HG03064 (cell line): ENCODE results near the gene ZNF48.
"Not testable (repeated sequence)": the region's sequence is repeated elsewhere in the genome, so short reads cannot be mapped to it uniquely, and the experiment has no call there.

ENCODE experiments used
- ATAC-seq: cut with Tn5 transposase; IDR thresholded peaks from one replicate; pipeline ENCODE4 v1.9.1; 2021; ENCODE audit warnings: low read depth; ENCODE audit not compliant: unreplicated experiment

The ZNF48 gene

DNA sequence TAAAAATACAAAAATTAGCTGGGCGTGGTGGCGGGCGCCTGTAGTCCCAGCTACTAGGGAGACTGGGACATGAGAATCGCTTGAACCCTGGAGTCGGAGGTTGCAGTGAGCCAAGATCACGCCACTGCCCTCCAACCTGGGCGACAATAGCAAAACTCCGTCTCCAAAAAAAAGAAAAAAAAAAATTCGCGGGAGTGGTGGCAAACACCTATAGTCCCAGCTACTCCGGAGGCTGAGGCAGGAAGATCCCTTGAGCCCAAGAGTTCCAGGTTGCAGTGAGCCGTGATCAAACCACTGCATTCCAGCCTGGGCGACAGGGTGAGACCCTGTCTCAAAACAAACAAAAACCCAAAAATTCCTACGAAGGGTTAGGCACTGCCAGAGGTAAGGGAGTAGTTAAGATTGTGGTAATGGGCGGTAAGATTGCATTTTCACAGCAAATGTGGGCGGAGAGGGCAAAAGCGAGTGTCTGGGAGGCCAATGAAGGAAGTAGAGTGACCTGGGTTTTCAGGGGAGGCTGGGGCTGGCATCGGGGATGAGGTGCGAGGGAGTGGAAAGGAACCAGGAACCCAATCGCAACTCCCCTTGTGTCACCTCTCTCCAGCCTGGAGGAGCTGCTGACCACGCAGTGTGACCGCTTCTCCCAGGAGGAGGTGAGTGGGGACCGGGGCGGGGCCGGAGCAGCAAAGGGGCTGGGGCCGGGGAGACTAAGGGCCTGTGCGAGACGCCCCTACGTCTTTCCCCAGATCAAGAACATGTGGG is 18.0 kb upstream of the ZNF48 start:
- no peak for ATAC-seq

DNA sequence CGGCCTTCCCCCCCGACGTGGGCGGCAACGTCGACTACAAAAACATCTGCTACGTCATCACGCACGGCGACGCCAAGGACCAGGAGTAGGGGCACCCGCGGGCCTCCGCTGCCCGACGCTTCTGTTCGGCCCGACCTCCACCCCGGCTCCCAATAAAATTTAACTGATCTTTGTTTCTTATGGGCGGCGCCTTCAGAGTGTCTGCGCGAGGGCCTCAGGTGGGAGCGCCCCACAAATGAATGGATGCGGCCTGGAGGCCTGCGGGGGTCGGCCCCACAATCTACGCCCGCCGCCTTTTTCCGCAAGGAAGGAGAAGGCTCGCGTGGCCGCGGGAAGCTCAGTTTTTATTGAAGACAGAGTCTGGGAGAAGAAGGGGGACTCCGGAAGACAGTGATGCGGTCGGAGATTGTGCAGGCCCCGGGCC is 17.4 kb upstream of the ZNF48 start:
- ATAC-seq, result no peak

DNA sequence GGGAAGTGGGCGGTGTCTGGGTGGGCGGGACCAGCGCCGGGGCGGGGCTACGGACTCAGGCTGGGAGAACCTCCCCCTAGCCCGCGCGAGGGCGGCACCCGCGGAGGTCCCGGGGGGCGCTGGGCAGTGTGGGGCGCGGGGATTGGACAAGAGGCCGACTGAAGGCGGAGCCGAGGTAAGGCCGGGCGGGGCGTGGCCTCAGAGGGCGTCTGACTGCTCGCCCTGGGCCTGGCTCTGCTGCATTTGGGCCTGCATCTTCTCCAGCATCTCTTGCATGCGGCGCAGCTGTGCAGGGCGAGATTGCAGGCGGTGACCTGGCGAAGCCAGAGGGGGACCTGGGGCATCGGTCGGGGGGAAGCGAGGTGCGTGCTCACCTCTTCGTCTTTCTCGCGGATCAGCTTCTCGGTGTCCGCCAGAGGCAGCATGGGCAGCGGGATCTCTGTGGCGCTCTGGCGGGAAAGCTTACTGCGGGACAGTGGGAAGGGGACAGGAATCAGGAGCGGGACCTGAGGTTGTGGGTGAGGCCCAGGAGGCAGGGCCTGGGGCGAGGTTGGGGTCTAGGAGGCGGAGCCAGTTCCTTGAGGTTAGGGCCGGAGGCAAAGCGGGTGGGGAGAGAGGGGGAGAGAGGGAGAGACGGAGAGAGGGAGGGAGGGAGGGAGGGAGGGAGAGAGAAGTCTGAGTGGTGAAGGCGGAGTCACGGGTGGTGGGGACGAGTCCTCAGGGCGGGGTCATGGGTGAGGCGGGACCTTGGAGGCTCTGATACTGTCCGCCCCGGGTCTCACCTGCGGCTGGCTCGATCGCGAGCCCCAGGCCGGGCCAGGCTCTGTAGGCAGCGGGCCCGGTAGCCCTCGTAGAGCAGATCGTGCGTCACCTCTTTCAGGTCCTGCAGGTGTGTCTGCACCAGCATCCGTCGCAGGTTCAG is 16.7 kb upstream of the ZNF48 start:
- peak; percentile 80 for ATAC-seq

DNA sequence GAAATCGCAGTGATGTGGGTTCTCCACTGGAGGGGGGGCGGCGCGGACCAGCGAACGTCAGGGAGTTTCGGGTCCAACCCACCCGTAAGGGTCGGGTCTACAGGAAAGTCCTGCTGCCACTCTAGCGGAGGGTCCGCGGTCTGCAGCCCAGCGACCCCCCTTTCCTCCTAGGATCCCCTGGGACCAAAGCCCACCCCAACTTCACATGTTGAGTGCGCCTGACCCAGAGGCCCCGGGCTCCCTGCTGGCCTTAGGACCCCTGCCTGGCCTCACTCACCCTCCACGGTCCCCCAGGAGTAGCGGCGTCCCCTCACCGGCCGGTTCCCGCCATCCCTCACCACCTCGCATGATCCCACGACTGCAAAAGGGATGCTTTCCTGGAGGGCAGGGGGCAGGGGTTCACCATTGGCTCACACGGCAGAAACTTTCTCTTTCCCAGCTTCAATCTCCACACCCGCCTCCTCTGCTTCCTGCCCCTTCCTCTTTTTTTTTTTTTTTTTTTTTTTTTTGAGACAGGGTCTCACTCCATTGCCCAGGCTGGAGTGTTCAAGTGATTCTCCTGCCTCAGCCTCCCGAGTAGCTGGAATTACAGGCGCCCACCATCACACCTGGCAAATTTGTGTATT is 15.9 kb upstream of the ZNF48 start:
- ATAC-seq, result no peak

DNA sequence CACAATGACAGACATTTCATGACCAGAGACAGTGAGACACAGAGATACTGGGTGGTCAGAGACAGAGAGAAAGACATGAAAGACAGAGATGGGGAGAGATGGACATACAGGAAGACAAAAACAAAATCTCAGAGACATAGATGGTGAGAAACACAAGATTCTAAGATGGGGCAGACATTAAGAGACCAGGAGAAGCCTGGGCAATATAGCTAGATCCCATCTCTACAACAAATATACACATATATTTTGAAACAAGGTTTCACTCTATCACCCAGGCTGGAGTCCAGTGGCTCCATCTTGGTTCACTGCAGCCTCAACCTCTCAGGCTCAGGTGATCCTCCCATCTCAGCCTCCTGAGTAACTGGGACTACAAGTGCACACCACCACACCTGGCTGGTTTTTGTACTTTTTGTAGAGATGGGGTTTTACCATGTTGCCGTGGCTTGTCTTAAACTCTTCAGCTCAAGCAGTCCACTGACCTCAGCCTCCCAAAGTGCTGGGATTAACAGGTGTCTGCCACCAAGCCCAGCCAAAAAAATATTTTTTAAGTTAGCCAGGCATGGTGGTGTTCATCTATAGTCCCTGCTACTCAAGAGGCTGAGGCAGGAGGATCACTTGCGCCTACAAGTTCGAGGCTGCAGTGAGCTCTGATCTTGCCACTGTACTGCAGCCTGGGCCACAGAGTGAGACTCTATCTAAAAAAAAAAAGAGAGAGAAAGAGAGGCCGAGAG is 15.0 kb upstream of the ZNF48 start:
- ATAC-seq, result no peak

DNA sequence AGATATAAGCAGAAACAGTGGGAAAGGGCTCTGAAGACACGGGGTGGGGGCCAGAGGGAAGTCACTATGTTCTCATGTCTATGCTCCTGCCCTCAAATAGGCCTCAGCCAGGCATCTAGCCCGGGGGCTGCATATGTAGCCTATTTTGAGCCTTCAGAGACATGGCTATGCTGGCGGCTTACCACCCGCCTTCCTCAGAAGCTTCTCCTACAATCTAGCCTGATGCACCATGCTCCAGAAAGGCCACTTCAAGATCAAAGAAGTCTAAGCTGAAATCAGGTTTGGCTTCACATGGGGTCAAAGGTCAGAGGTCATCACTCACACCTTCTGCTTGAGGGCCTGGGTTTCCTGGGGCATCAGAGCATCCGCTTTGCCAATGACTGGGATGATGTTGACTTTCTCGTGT is 14.4 kb upstream of the ZNF48 start:
- ATAC-seq, result no peak

DNA sequence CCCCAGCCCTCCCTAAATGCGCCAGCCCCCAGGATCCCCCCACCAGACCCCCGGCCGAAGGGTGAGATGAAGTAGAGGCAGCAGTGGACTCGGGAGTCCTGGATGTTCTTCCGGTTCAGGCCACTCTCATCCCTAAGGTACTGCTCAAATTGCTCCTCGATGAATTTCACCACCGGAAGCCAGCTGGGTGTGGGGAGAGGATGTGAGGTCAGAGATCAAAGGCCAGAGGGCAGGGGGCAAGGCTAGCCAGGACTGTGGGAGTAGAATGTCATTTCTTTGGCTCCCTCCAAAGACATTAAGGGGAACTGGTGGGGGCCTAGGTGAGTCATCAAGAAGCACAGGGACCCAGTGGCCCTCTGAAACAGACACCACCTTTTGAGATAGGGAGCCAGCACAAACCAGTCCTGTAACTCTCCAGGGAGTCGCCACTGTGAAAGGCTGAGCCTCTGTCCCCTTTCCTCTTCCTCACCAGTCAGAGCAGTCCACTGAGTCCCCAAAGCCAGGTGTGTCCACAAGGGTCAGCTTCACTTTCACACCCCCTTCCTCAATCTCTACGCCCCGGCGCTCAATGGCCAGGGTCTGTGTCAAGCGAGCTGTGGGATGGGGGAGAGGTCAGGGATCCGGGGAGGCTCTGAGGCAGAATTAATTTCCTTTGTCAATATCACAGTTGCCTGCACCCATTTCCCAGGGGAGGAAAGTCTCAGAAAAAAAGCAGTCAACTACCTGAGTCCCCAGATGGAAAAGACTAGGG is 13.8 kb upstream of the ZNF48 start:
- no peak for ATAC-seq

DNA sequence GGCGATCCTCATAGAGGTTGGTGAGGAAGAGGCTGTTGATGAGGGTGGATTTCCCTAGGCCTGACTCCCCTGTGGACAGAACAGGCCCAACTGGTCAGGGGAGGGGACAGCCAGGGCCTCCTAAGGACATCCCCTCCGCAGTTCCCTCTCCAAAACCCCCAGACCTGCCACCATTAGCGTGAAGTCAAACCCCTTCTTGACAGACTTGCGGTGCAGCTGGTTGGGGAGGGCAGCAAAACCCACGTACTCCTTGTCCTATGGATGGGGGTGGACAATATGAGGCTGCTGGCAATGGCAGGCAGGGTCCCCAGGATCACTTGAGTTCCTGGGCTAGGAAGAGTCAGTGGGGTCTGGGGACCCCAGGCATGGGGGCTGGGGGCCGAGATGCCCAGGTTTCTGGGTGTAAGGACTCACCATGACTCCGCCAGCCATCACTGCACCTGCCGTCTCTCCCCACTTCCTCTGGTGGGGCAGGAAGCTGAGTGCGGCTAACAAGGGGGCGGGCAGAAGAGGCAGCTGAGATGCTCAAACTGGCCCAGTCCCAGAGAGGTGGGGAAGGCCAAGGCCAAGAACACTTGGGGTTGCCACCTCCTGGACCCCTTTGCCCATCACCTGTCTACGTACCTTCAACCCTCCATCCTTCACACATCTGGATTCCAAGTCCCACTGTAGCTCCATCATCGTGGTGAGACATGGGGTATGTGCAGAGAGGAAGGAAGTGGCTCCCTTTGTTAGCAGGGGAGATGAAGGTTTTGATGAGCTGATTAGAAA is 12.9 kb upstream of the ZNF48 start, which contains the start of gene SEPTIN1:
Gene SEPTIN1, minus strand, starts transcription at position 451 of the 771 bp plus-strand sequence. Its CDS starts 19 bp downstream, at position 432.
- no peak for ATAC-seq

DNA sequence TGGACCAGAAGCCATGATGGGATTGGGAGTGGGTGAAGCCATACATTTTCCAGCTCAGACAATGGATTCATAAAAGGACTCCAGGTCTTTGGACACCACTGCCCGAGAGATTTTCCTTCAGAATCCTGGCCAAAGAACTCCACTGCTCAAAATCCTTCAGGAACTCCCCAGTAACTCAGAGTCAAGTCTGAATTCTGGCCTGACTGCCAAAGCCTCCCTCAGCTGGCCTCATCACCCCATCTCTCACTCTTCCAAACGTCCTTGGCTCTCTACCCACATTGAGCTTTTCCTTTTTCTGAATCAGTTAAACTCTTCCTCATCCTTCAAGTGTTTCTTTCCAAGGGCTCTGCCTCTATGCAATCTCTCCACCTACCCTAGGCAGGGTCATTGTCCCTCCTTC is 11.7 kb upstream of the ZNF48 start:
- no peak for ATAC-seq

DNA sequence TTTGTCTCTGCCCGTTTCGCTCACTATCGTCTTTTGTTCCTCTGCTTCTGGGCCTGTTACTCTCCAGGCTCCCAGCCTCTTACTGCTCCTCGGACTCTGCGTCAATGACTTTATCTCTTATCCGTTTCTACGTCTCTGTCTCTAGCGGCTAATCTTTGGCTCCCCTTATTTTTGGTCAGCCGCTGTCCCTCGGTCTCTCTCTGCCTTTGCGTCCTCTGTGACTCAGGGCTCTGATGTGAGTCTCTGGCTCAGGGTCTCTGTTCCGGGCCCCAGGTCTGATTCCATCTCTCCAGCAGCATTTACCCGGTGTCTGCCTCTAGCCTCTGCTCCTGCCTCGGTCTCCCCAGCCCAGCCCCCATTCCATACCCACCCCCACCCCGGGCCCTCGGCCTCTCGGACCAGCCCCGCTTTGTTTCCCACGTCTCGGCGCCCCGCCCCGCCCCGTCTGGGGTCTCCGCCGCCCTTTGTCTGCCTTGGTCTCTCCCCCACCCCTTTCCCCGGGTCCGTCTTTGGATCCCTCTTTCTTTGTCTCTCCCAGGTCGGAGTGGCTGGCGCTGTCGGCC is 547 bp upstream of the ZNF48 start:
- ATAC-seq, result no peak

DNA sequence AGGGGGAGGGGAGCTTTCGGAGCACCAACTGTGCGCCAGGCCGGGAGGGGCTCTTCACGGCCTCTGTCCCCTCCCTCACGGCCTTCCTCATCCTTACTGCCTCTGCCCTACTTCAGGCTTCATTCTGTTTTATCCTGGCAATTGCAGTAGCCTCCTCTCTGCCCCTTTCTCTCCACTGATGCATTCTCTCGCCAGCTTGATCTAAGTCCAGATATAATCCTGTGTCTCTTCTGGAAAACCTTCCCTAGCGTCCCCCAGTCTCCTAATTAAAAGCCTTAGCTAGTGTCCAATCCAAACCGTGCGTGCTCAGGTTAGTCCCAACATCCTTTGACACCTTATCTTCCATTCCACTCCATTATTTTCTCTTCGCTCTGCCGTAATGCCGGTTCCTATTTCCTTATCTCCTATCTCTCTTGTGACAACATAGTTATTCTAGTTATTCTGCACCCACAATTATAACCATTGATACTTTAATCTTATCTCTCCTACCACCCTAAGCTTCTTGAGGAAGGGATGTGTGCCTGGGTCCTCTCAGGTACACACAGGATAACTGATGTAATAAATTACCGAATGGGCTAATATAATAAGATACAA is 869 bp downstream of the ZNF48 start:
- no peak for ATAC-seq

DNA sequence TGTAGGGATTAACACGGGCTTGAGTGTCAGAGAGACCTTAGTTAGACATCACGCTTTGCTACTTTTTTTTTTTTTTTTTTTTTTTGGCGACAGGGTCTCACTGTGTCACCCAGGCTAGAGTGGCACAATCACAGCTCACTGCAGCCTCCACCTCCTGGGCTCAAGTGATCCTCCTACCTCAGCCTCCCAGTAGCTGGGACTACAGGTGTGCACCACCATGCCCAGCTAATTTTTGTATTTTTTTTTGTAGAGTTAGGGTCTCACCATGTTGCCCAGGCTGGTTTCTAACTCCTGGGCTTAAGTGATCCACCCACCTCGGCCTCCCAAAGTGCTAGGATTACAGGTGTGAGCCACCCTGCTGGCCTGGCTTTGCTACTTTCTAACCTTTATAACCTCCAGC is 1.4 kb downstream of the ZNF48 start:
- not testable (repeated sequence) for ATAC-seq

DNA sequence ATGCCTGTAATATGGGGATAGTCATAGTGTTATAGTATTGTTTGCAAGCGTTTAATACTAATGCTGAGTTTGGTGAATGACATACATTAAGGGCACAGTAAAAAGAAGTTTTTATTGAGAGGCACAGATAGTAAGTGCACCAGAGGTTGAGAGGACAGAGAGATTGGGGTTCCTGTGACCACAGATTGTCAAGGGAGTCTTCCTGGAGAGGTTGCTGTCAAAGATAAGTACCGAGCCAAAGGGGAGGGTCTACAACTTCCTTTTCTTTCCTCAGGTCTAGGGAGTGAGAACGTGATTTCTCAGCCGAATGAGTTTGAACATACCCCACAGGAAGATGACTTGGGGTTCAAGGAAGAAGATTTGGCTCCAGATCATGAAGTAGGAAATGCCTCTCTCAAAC is 1.8 kb downstream of the ZNF48 start:
- no peak for ATAC-seq

DNA sequence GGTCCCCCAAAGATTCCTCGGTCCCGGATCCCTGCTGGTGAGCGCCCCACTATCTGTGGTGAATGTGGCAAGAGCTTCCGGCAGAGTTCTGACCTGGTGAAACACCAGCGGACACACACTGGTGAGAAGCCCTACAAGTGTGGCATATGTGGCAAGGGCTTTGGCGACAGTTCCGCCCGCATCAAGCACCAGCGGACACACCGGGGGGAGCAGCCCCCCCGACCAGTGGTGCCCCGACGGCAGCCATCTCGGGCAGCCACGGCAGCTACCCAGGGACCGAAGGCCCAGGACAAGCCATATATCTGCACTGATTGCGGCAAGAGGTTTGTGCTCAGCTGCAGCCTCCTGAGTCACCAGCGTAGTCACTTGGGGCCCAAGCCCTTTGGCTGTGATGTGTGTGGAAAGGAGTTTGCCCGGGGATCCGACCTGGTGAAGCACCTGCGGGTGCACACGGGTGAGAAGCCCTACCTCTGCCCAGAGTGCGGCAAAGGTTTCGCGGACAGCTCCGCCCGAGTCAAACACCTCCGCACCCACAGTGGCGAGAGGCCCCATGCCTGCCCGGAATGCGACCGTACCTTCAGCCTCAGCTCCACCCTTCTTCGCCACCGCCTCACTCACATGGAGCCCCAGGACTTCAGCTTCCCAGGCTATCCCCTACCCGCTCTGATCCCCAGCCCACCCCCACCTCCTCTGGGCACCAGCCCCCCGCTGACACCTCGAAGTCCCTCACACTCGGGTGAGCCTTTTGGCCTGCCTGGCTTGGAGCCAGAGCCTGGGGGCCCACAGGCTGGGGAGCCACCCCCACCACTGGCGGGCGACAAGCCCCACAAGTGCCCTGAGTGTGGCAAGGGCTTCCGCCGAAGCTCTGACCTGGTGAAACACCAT is 2.8 kb downstream of the ZNF48 start:
- no peak for ATAC-seq

DNA sequence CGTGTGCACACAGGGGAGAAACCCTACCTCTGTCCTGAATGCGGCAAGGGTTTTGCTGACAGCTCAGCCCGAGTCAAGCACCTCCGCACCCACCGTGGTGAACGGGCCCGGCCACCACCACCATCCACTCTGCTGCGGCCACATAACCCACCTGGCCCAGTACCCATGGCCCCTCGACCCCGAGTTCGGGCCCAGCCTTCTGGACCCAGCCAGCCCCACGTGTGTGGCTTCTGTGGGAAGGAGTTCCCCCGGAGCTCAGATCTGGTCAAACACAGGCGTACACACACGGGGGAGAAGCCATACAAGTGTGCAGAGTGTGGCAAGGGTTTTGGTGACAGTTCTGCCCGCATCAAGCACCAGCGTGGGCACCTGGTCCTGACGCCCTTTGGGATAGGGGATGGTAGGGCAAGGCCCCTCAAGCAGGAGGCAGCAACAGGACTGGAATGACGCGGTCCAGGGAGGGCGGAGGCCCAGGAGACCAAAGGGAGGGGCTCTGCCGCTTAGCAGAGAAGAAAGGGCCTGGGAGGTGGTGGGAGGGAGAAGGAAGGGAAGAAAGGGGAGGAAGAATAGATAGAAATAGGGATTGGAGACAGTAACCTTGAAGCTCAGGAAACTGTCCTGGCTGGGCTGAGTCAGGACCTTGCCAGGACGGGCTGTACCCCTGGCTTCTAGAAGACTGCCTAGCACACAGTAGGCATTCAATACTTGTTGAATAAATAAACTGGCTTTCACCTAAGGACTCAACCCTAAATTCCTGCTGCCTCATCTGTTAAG is 3.6 kb downstream of the ZNF48 start:
- ATAC-seq, result no peak

DNA sequence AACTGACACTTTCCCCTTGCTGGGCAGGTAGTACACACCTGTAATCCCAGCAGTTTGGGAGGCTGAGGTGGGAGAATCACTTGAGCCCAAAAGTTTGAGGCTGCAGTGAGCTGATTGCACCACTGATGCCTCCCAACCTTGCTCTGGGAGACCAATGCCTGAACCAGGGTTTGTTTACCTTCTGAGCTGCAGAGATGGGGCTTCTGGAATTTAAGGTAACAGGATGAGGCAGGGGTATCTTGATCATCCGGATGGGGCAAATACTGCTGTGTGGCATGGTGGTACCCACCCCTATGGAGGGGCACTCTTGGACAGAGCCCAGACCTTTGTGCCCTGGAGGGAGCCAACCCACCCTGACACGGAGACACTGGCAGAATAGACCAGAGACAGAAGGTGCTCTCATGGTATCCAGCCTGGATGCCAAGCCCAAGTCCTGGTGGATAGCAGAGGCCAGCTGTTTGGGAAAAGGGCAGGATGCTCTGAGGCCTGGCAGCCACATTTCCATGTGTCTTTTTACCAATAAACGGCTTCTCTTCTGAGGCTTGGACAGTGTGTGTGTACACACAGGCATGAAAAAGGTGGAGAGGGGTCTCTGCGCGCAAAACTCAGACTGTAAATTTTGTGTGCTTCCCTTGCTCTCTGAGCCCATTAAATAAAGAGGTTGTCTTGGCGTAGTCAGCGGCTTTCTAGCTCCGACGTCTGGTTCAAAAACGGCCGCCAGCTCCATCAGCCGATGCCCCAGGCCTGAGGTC is 4.4 kb downstream of the ZNF48 start:
- no peak for ATAC-seq
